ENCODE measurements around the gene RAB27B.
"Not testable (repeated sequence)": the region's sequence is repeated elsewhere in the genome, so short reads cannot be mapped to it uniquely, and the experiment has no call there.

DNA sequence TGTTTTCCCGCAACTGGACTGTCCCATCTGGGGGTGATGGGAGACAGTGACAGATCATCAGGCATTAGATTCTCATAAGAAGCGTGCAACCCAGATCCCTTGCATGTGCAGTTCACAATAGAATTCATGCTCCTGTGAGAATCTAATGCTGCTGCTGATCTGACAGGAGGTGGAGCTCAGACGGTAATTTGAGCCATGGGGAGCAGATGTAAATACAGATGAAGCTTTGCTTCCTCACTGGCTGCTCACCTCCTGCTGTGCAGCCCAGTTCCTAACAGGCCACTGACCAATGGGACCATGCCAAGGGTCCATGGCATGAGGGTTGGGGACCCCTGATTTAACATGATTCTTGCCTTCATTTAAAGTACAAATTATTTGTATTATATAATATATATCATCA is 26.8 kb downstream of the RAB27B start:
- TF ChIP-seq, protein P1, sequence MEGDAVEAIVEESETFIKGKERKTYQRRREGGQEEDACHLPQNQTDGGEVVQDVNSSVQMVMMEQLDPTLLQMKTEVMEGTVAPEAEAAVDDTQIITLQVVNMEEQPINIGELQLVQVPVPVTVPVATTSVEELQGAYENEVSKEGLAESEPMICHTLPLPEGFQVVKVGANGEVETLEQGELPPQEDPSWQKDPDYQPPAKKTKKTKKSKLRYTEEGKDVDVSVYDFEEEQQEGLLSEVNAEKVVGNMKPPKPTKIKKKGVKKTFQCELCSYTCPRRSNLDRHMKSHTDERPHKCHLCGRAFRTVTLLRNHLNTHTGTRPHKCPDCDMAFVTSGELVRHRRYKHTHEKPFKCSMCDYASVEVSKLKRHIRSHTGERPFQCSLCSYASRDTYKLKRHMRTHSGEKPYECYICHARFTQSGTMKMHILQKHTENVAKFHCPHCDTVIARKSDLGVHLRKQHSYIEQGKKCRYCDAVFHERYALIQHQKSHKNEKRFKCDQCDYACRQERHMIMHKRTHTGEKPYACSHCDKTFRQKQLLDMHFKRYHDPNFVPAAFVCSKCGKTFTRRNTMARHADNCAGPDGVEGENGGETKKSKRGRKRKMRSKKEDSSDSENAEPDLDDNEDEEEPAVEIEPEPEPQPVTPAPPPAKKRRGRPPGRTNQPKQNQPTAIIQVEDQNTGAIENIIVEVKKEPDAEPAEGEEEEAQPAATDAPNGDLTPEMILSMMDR (IDR thresholded peaks at IDR 0.05): not testable (repeated sequence)
- TF ChIP-seq EZH2 (IDR thresholded peaks at IDR 0.05; ENCODE audit: borderline replicate concordance, insufficient read depth, low read depth, low read length, poor library complexity, severe bottlenecking): not testable (repeated sequence)
